ENCODE results near the gene HMSD.
A peak's percentile ranks its signal among the peaks of the same experiment; 100 is the strongest.

Gene HMSD

DNA sequence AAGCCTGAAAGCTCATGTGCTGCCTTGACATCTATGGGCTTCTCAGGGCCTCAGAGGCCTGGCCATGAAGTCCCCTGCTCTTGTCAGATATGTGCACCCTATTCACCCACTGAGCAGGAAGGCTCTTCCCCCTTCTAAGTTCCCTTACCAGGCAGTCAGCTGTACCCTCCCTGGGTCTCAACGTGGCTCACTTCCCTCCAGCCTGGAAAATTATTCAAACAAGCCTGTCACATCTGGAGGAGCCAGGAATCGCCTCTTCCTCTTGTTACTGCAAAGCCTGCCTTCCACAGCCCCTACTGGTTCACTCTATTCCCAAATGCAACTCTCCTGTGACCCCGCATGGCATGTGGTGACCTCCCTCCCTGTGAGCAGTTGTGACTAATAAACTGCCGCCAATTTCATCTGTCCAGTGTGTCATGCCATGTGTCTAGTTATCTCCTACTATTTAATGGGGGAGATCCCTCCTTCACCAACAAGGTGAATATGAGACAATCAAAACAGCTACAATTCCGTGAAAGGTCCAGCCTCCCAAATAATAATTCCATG lies 12.4 kb downstream of the HMSD start:
- no peak overlapping the region for H3K27ac ChIP-seq
- TF ChIP-seq, protein P1, sequence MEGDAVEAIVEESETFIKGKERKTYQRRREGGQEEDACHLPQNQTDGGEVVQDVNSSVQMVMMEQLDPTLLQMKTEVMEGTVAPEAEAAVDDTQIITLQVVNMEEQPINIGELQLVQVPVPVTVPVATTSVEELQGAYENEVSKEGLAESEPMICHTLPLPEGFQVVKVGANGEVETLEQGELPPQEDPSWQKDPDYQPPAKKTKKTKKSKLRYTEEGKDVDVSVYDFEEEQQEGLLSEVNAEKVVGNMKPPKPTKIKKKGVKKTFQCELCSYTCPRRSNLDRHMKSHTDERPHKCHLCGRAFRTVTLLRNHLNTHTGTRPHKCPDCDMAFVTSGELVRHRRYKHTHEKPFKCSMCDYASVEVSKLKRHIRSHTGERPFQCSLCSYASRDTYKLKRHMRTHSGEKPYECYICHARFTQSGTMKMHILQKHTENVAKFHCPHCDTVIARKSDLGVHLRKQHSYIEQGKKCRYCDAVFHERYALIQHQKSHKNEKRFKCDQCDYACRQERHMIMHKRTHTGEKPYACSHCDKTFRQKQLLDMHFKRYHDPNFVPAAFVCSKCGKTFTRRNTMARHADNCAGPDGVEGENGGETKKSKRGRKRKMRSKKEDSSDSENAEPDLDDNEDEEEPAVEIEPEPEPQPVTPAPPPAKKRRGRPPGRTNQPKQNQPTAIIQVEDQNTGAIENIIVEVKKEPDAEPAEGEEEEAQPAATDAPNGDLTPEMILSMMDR (conservative IDR thresholded peaks at IDR 0.05): no peak

DNA sequence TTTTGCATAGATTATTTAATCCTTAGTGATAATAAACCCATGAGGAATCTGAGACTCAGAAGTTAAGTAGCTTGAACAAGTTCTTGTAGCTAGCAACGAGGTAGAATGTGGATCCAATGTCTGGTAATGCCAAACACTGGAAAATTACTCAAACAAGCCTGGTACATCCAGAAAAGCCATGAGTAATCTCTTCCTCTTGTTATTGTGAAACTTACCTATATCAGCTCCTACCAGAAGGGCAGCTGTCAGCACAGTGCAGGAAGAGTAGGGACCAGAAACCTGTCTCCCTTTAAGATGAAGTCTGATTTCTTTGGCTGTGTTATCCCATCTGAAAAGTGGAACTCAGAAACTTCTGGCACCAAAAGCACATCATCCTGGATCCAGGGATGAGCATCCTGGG lies 13.0 kb downstream of the HMSD start:
- TF ChIP-seq, protein P1 (conservative IDR thresholded peaks at IDR 0.05): no peak

DNA sequence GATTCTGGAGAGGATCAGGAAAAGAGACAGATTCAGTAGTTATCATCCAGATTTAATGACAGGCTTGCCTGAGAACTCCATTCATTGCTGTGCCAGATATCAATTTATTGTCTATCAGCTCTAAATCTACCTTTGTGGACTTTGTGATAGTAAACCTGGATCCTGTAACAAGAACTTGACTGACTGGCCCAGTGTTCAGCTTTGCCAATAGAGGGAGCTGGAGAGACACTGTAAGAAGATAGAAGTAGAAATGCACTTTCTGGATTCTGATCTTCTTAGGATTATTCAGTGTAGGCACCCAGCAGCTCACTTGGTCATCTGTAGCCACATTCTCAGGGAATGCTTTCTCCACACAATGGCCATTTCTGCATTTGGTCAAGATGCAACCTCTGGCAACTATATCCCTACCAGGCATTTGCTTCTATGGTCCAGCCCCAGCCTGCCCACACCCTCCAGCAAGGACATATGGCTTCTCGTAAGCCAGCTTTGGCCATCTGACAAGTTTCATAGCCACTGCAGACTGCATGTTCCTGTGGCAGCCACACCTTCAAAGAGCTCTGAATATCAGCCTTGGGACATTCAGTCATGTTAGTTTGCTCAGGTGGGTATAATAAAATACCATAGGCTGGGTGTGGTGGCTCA lies 14.6 kb downstream of the HMSD start:
- TF ChIP-seq, protein P1 (conservative IDR thresholded peaks at IDR 0.05): peak; percentile 84
- H3K27ac ChIP-seq: no peak overlapping the region

More for the DNA sequence above, 13.0 kb downstream of the HMSD start:
- no peak overlapping the region for H3K27ac ChIP-seq

DNA sequence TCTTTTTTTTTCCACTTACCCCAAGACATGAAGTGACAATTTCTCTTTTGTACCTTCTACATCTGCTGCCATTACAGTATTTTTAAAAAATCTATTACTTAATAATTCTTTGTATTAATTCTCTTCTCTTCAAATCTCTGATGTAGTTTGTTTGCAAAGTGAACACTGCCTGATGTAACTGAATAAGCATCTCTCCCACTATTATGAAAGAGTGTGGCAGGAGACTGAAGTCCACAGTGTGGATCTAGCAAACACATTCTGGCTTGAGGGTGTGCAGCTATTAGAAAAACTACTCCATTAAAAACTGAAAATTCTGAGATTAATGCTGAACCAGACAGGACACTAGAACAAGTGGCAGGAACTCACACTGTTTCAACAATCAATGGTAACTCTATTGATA lies 15.8 kb downstream of the HMSD start:
- H3K27ac ChIP-seq: no peak overlapping the region
- TF ChIP-seq, protein P1 (conservative IDR thresholded peaks at IDR 0.05): no peak

DNA sequence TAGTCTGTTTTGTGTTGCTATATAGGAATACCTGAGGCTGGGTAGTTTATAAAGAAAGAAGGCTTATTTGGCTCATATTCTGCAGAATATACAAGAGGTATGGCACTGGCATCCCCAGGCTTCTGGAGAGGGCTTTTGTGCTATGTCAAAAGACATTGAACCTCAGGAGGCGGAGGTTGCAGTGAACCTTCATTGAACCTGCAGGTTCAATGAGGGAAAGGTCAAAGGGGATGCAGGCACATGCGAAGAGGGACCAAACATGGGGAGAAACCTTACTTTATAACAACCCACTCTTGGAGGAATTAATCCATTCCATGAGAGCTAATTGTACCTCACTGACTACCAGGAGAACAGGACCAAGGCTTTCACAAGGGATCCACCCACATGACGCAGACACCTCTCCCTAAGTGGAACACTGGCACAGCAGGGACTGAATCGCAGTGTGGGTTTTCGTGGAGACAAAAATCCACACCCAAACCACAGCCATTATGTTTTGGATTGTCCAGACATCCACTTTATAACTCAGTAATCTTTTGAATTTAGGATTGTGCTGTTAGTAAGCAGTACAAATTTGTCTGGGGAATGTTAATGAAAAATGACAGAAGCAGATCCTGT lies 16.7 kb downstream of the HMSD start:
- H3K27ac ChIP-seq: no peak overlapping the region
- TF ChIP-seq, protein P1 (conservative IDR thresholded peaks at IDR 0.05): no peak

DNA sequence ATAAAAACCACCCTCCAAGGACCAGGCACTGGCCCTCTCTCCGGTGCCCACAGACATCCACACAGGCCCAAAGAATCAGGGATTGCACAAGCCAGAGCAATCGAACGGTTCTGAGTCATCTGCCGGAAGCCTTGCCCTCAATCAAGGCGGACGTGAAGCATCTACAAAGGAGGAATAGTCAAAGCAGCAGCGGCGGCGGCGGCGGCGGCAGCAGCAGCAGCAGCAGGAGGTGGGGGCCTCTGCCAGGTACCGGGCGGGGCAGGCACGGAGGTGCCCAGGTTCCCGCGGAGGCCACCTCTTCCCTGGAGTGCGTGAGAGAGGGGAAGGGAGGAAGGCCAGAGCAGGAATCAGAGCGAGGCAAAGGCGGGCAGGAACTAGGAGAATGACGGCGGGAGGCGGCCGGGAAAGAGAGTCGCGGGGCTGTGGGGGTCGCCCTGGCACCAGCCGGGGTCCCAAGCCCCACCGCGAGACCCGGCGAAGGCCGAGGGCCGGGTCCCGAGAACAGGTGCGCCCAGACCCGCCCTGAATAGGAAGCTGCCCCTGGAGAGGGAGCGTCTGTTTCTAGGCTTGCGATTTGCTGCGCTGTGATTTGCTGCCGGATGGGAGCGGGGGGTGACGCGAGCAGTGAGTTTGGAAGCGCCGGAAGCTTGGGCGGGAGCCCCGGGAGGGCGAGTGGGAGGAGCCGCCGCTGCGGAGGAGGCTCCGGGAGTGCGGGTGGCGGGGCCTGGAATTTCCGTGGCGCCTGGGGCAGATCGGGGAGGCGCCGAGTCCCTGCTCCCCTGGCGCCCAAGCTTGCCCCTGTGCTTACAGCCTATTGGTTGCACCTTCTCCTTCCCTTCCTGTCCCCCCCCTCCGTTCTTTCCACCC lies 21.1 kb downstream of the HMSD start, which contains the start of gene SERPINB8:
SERPINB8 (plus strand) TSS at position 140 of the 867 bp plus-strand sequence. CDS start 8,228 bp downstream, outside the sequence.
- peak within 1 kb of the TSS; percentile 81 for H3K27ac ChIP-seq
- TF ChIP-seq, protein P1 (conservative IDR thresholded peaks at IDR 0.05): no peak

DNA sequence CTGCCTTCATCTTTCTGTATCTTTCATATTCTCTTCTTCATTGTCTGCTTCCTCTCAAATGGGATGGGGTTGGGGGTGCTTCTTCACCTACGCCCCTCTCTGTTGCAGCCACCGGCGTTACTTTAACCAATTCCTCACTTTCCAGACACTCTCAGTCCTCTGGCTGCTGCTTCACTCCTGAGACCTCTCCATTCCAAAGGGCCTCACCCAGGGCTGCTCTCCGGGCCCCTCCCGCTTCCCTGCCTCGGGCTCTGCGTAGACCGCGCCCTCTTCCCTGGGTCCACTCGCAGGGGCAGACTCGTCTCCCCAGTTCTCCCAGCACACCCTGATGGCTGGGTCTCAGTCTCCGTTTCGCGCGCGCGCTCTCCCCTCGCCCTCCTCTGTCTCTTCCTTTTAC lies 21.7 kb downstream of the HMSD start:
- TF ChIP-seq, protein P1 (conservative IDR thresholded peaks at IDR 0.05): no peak
- peak overlapping the region; percentile 81 for H3K27ac ChIP-seq
